ENCODE results near the gene CACNA1H. TPM values are rescaled to one million over a fixed set of nuclear protein-coding genes. Genes with fewer than 3 reads are reported as not detected.

CACNA1H gene
- total and polyA plus RNA-seq, 2 of the 8 experiments (the other 6 are each of a cell fraction or from before 2014, with no cell fraction given) = 14.0 to 28.7 TPM

- Histone ChIP-seq H2AFZ (ENCODE audit: low read length) (no peak overlapping the region), H3K27ac (ENCODE audit: low read depth, low read length) (no peak overlapping the region), H3K9me3 (ENCODE audit: insufficient read depth in 2 of 2, low read depth in 1 of 2, low read length in 1 of 2) (no peaks in the 10 kb centered on the region), H3K79me1 (ENCODE audit: low read depth, low read length) (no peaks in the 10 kb centered on the region), H3K23me2 (ENCODE audit: low read depth, low read length) (no peaks in the 10 kb centered on the region), H3K4me1 (replicated peaks in 1 of 4; ENCODE audit: control insufficient read depth in 3 of 4, insufficient read depth in 4 of 4, low read length in 3 of 4) (no peaks in the 10 kb centered on the region; a peak in 1 of 7 replicates), H3K36me3 (ENCODE audit: control insufficient read depth in 2 of 4, insufficient read depth in 4 of 4, low read length in 3 of 4) (peaks cover 0 to 18% (median under 1%) of the 10 kb centered on the region in 4 experiments; a peak in 4 of 8 replicates), H3K79me2 (ENCODE audit: control insufficient read depth in 1 of 2, insufficient read depth in 2 of 2, low read length in 2 of 2) (no peaks in the 10 kb centered on the region), H4K20me1 (replicated peaks in 1 of 2; ENCODE audit: control insufficient read depth in 1 of 2, insufficient read depth in 2 of 2, low read length in 2 of 2) (peaks cover 0 to 6% of the 10 kb centered on the region in 2 experiments), H3K18ac (ENCODE audit: extremely low read depth, low read length) (no peak overlapping the region), H3K4me2 (ENCODE audit: insufficient read depth in 1 of 2, low read depth in 2 of 2, low read length in 2 of 2) (no peak overlapping the region), H2AK5ac (ENCODE audit: low read depth, low read length) (no peak overlapping the region), H2BK15ac (ENCODE audit: low read length) (no peak overlapping the region), H2BK12ac (ENCODE audit: low read depth, low read length) (no peak overlapping the region), H4K91ac (replicated peaks; ENCODE audit: insufficient read length, low read length) (no peak overlapping the region), H3K23ac (ENCODE audit: insufficient read length) (no peak overlapping the region), H2BK5ac (ENCODE audit: low read depth, low read length) (no peak overlapping the region), H4K5ac (ENCODE audit: insufficient read length, low read depth, low read length) (no peak overlapping the region), H3K4ac (replicated peaks; ENCODE audit: insufficient read length, low read depth, low read length) (no peak overlapping the region), H3K27me3 (replicated peaks in 1 of 4; ENCODE audit: control insufficient read depth in 3 of 4, extremely low read depth in 1 of 4, insufficient read depth in 3 of 4, low read length in 3 of 4) (peaks cover 0 to 2% (median under 1%) of the 10 kb centered on the region in 4 experiments; a peak in 1 of 7 replicates), H2BK120ac (replicated peaks; ENCODE audit: low read depth, low read length) (no peak overlapping the region), H3K56ac (replicated peaks; ENCODE audit: insufficient read length, low read depth, low read length) (no peak overlapping the region), H4K8ac (ENCODE audit: extremely low read depth, insufficient read depth, low read length) (no peak overlapping the region), H3K14ac (ENCODE audit: insufficient read length) (no peak overlapping the region), H3K4me3 (ENCODE audit: extremely low read depth in 1 of 4, insufficient read depth in 2 of 4, low read depth in 3 of 4, low read length in 4 of 4) (no peak overlapping the region), H3K9ac (replicated peaks in 1 of 4; ENCODE audit: extremely low read depth in 1 of 4, low read depth in 3 of 4, low read length in 3 of 4) (no peak overlapping the region), H2BK20ac (ENCODE audit: low read length) (no peak overlapping the region)
- FAIRE-seq (no peak), DNase-seq (ENCODE audit: low read depth in 1 of 2, low spot score in 2 of 2) (no peak)
- POLR2A ChIA-PET (ENCODE audit: partially characterized antibody) = no interaction called here
- WGBS, 2 experiments (ENCODE audit: extremely low coverage in 1 of 2, insufficient coverage in 1 of 2, insufficient read length in 1 of 2, insufficient replicate concordance in 2 of 2, low coverage in 1 of 2, low lambda C conversion rate in 2 of 2, missing lambda C conversion rate in 1 of 2) = 88% methylated on average over 5 of the region's 9 CpGs; no CpG with 5 or more reads in 1 of the 2 experiments
- CTCF ChIA-PET (ENCODE audit: partially characterized antibody) = interaction anchor here (0.8 to 1.5 kb wide), 3 partner anchors 54 to 167 kb away, joined by 3 read pairs; no protein-coding TSS in a partner anchor
- TF ChIP-seq EGR1 (IDR thresholded peaks at IDR 0.05; ENCODE audit: borderline replicate concordance, low read depth, low read length) = no peak
- TF ChIP-seq FOSL1 (IDR thresholded peaks at IDR 0.05; ENCODE audit: insufficient read depth, low read depth, low read length) = no peak
- no peak for TF ChIP-seq HDAC2 (IDR thresholded peaks at IDR 0.05; ENCODE audit: borderline replicate concordance in 1 of 2, low read depth in 2 of 2, low read length in 2 of 2)
- TF ChIP-seq EZH2 (IDR thresholded peaks at IDR 0.05; ENCODE audit: low read depth, low read length, severe bottlenecking) = no peak
- no peak for TF ChIP-seq SP4 (IDR thresholded peaks at IDR 0.05; ENCODE audit: low read length)
- no peak for TF ChIP-seq CREB1 (IDR thresholded peaks at IDR 0.05)
- TF ChIP-seq TEAD4 (IDR thresholded peaks at IDR 0.05; ENCODE audit: low read depth, low read length) = no peak
- TF ChIP-seq SP2 (IDR thresholded peaks at IDR 0.05; ENCODE audit: low read length) = no peak
- TF ChIP-seq TAF7 (optimal IDR thresholded peaks at IDR 0.05; ENCODE audit: borderline replicate concordance, low read depth, low read length) = no peak
- no peak for TF ChIP-seq KDM4A (IDR thresholded peaks at IDR 0.05; ENCODE audit: low read depth, low read length, severe bottlenecking)
- no peak for TF ChIP-seq GABPA (IDR thresholded peaks at IDR 0.05; ENCODE audit: borderline replicate concordance, insufficient read depth, low read length)
Measured at GRCh38 chr16:1224558-1224957, 71.7 kb downstream of the CACNA1H start.
